ENCODE measurements around the gene TTC21B.
"Not testable (repeated sequence)": the region's sequence is repeated elsewhere in the genome, so short reads cannot be mapped to it uniquely, and the experiment has no call there.

The TTC21B gene

GRCh38 chr2:165877565-165878550 lies 75.7 kb downstream of the TTC21B start:
- DNase-seq: no peak

- no peak for DNase-seq
Observed at GRCh38 chr2:165876712-165877111, 76.9 kb downstream of the TTC21B start.

GRCh38 chr2:165876269-165876668 lies 77.3 kb downstream of the TTC21B start:
- no peak for DNase-seq

- peak; percentile 64 for DNase-seq
Observed at GRCh38 chr2:165874445-165875039, 79.0 kb downstream of the TTC21B start.

DNA sequence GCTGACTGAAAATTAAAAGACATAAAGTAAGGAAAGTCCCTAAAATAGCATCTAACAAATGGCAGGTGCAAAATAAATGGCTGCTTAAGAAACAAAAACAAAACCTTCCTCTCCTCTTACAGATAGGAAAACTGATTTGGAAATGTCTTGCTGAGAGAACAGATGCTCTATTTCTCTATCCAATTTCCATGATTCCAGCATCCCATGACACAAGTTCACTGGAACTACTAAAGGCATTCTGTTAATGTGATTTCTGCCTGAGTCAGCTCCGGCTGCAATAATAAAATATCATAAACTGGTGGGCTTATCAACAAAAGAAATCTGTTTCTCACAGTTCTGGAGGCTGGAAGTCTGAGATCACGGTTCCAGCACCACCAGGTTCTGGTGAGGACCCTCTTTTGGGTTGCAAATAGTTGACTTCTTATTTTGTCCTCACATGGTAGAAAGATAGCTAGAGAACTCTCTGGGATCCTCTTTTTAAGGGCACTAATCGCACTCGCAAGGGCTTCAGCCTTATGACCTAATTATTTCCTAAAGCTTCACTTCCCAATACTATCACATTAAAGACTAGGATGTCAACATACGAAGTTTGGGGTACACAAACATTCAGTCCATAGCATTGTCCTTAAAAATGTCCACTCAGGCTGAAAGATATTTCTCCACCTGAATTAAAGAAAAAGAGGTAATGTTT lies 81.3 kb downstream of the TTC21B start:
- no peak for DNase-seq

DNA sequence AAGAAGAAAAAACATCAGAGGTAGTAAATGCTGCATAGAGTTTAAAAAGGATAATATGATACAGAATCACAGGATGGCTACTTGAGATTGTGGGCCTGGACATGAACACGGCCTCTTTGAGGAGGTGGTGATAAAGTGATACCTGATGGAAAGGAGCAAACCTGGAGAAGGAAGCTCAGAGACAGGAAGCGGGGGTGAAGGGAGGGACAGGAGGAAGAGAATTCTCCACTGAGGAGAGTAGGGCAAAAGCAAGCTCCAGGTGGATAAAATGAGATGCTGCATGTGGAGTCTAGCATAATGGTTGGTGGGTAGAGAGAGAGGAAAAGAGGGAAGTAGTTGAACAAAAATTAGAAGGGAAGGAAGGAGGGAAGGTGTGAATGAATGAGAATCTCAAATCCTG lies 82.6 kb downstream of the TTC21B start:
- no peak for DNase-seq

- no peak for DNase-seq
Observed at GRCh38 chr2:165870346-165870745, 83.2 kb downstream of the TTC21B start.

DNA sequence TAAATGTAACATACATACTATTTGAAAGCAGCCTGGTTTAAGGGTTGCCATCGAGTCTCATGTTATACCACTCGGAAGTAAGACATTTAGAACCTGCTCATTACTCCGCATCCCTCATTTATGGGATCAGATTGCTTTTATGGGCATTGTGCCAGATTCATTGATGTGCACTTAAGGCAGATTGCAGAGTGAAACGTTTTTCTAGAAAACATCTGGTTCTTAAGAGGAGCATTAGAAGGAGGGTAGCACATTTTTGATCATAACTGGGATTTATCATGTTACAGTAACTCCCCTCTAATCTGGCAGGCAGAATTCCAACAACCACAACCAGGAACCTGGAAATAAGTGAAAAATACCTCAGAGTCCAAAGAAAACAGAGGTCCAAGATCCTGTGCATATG lies 85.4 kb downstream of the TTC21B start:
- no peak for DNase-seq

GRCh38 chr2:165864296-165864695 lies 89.3 kb downstream of the TTC21B start:
- DNase-seq: no peak

DNA sequence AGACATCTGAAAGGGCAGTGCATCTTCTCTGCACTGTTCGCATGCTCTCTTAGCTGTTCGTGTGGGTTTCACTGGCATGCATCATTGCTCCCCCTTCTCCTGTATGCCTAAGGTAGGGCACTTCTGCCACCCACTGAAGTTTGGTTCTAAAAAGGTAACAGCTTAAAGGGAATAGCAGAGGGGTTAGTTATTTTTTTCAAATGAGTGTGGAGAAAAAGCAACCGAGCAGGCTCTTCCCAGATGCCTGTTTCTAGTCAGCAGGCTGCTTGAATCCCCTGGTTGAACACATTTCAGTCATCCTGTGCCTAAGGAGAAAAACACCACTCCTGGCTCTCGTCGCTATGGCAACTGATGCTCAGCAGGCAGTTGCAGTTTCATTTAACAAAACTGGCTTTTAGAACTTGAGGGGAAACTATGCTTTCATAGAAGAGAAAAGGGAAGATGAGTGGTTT lies 89.7 kb downstream of the TTC21B start:
- no peak for DNase-seq

- DNase-seq: not testable (repeated sequence)
Observed at GRCh38 chr2:165861083-165861482, 92.5 kb downstream of the TTC21B start.

DNA sequence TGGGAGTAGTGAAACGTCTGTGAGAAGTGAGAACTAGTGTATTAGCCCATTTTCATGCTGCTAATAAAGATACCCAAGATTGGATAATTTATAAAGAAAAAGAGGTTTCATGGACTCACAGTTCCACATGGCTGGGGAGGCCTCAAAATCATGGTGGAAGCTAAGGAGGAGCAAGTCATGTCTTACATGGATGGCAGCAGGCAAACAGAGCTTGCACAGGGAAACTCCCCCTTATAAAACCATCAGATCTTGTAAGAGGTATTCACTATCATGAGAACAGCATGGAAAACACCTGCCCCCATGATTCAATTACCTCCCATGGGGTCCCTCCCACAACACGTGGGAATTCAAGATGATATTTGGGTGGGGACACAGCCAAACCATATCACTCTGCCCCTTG lies 93.9 kb downstream of the TTC21B start:
- DNase-seq: not testable (repeated sequence)

DNA sequence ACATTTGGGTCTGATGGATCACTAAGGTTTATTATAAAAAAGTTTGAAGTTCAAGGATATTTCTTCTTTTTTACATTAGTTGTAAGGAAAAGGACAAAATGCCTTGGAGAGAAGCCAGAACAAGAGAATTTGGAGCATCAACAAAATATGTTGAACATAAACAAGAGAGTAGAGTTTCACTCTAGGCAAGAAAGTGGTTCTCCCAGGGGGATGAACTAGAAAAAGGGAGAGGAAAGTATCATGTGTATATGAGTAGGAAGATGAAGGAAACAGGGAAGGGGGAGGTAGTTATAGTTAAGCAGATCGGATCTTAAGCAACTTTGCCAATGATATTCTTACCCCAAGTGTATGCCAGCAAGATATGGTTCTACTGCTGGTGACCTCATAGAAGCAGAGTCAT lies 95.7 kb downstream of the TTC21B start:
- DNase-seq: no peak

DNA sequence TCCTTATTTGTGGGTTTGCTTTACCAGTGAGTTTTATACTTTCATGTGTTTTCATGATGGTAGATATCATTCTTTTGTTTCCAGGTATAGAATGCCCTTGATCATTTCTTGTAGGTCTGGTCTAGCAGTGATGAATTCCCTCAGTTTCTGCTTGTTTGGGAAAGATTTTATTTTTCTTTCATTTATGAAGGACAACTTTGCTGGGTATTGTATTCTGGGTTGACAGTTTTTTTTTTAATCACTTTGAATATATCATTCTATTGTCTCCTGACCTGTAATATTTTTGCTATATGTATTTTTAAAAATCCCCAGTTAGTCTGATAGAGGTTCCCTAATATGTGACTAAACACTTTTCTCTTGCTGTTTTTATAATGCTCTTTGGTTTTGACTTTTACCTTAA lies 101.2 kb downstream of the TTC21B start:
- DNase-seq: no peak

DNA sequence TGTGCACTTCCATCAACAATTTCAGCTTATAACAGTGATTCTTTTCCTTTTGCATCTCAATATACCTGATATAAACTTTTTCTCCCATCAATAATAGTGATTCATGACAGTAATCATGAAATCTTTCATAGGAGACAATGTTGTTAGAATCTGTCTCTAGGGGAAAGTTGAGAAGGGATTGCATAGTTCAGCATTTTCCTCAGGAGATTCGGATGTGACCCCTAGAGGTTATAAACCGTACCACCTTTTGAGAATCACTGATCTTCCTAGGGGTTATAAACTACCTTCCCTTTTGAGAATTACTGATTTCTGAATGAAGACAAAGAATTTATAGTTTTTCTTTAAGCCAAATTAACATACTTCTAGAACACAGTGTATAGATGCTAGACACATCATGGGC lies 106.6 kb downstream of the TTC21B start:
- DNase-seq: no peak

GRCh38 chr2:165846056-165846455 lies 107.5 kb downstream of the TTC21B start:
- no peak for DNase-seq

GRCh38 chr2:165844216-165844615 lies 109.4 kb downstream of the TTC21B start:
- no peak for DNase-seq

DNA sequence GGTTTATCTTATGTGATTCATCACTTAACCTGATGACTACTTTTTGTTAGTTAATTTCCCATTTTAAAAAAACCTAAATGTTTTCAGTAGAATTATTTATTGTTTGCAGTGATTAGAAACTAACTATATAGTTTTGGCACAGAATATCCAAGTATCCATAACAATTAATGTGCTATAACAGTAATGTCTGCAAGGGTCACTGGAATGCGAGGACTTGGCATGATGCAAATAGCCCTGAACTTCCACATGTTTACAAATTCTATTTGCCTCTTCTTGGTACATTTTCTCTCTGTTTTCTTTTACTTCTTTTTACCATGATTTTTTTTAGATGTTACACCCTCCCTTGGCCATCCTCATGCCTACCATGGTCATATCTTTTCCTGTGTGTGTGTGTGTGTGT lies 110.2 kb downstream of the TTC21B start:
- DNase-seq: no peak

DNA sequence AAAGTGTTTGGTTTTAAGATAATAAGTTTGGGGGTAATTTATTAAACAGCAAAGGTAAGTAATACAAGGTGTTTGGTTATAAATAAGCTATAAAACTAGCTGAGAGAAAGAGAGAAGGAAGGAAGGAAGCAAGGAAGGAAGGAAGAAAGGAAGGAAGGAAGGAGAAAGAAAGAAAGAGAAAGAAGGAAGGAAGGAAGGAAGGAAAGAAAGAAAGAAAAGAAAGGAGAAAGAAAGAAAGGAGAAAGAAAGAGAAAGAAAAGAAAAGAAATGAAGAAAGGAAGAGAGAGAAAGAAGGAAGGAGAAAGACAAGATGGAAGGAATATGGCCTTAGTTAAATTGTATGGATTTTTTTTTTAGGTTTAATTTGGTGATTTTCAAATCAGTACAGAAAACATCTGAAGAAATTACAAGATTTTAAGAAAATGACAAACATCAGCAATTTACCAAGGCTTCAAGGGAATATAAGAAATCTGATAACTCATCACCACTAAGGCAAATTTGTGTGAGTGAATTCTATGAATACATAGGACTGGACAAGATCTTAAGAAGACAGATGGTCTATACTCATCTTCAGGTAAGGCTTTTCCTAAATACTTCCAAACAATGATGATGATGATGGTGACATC lies 113.1 kb downstream of the TTC21B start:
- DNase-seq: no peak

DNA sequence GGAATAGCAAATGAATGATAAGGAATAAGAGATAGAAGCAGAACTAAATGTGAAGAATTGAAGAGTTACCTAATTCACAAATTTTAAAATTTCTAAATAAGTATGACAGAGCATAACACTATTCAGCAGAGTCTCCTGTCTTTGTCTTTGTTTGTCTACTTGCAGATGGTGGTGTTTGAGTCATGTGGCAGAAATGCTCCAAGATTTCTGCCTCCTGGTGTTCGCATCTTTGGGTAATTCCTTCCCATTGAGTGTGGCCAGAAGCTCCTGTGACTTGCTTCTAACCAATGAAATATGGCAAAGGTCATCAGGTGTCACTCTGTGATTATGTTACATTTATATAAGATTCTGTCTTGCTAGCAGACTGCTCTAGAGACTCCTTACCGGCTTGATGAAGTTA lies 114.0 kb downstream of the TTC21B start:
- DNase-seq: no peak

- no peak for DNase-seq
Observed at GRCh38 chr2:165837122-165837521, 116.5 kb downstream of the TTC21B start.

GRCh38 chr2:165835363-165835762 lies 118.2 kb downstream of the TTC21B start:
- no peak for DNase-seq

DNA sequence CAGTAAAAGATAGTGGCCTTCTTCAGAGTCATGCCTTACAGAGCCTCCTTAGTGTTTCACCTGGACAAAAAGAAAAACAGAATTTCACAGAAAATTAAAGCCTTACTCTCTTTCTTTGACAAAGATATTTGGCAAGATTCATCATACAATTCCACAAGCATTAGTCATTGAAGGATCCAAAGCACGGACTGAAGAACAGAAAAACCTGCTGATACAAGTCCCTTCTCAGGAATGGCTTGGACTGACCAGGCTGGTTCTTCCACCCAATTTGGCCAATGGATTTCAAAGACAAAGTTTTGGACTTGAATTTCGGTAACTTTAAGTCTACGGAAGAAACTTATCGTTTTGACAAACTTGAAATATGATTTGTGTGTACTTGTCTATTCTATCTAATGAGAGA lies 120.4 kb downstream of the TTC21B start:
- no peak for DNase-seq
